Epithelial cell of proximal tubule (primary cell): ENCODE results near the gene FCER1G. TPM values are rescaled to one million over a fixed set of nuclear protein-coding genes. Genes with fewer than 3 reads are reported as not detected.

Source experiments
- DNase-seq: peaks from one replicate; pipeline ENCODE4 v3.0.0-alpha.2; 2011; ENCODE audit warnings: low read depth
- H3K4me3 ChIP-seq: 2 replicates; pipeline ENCODE4 v1.5.1; 2011; ENCODE audit warnings: low read depth, mild to moderate bottlenecking, low read length
- CTCF ChIP-seq: conservative IDR thresholded peaks from 2 replicates; pipeline ENCODE4 v1.5.1; 2012; ENCODE audit warnings: low read depth, mild to moderate bottlenecking, low read length
- total RNA-seq: library from RNA; depleted of rRNA; stranded (reverse); fragments of >200 nt; gene quantifications from 2 replicates; pipeline ENCODE4 v1.2.3, GENCODE V29; 2015

FCER1G gene
- total RNA-seq, 1 donor from 2014 or later = not detected

- DNase-seq = no peak
- no peak for TF ChIP-seq CTCF
- H3K4me3 ChIP-seq = no peak overlapping the region
These were observed 10.1 kb downstream of the FCER1G start for GRCh38 chr1:161225178-161225533.

- H3K4me3 ChIP-seq = peak within 1 kb of the TSS; percentile 71
- DNase-seq = peak; percentile 98
- peak; percentile 67 for TF ChIP-seq CTCF
These were observed 10.6 kb downstream of the FCER1G start, which contains the start of gene TOMM40L for GRCh38 chr1:161225534-161226319. Gene TOMM40L, plus strand, starts transcription at chr1:161226060. Its CDS starts 430 bp downstream, at chr1:161226490.

GRCh38 chr1:161226320-161226711, 11.2 kb downstream of the FCER1G start:
- no peak for TF ChIP-seq CTCF
- peak overlapping the region; percentile 71 for H3K4me3 ChIP-seq
- no peak for DNase-seq

GRCh38 chr1:161226759-161227158, 11.7 kb downstream of the FCER1G start:
- TF ChIP-seq CTCF = no peak
- no peak for DNase-seq
- H3K4me3 ChIP-seq = peak overlapping the region; percentile 71

GRCh38 chr1:161227196-161227871, 12.2 kb downstream of the FCER1G start:
- H3K4me3 ChIP-seq = peak overlapping the region; percentile 71
- DNase-seq = no peak

GRCh38 chr1:161228032-161228431, 12.9 kb downstream of the FCER1G start:
- no peak for DNase-seq
- no peak for TF ChIP-seq CTCF
- no peak overlapping the region for H3K4me3 ChIP-seq

More at GRCh38 chr1:161227196-161227871, 12.2 kb downstream of the FCER1G start:
- TF ChIP-seq CTCF = peak; percentile 83

- DNase-seq = no peak
- H3K4me3 ChIP-seq = no peak overlapping the region
- TF ChIP-seq CTCF = peak; percentile 18
These were observed 14.8 kb downstream of the FCER1G start for GRCh38 chr1:161229896-161230295.
